Activated CD8-positive, alpha-beta memory T cell treated with anti-CD3 and anti-CD28 coated beads, Interleukin-2, amount 50 U/mL, for 1 hour (primary cell): Measurements from ENCODE around the gene CTNNA3.

Experiments used
- DNase-seq: peaks from one replicate; pipeline ENCODE4 v3.0.0-alpha.2; 2020; ENCODE audit errors: extremely low read depth

CTNNA3 gene

DNA sequence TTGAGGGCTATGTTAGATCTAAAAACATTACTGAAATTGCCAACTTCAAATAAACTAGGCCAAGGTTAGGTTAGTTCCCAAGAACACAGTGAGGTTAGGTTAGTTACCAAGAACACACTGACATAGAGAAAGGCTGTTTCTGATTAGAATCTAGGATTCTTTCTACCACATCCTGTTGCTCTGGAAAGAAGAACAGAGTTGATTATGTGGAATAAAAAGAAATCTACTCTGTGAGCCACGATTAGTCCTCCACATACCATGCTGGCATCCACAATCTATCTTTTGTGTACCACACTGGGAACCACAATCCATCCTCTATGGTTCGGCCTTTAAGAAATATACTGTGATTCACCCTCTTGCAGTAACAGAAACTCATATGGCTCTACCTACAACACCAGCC lies 678.8 kb downstream of the CTNNA3 start:
- no peak for DNase-seq

DNA sequence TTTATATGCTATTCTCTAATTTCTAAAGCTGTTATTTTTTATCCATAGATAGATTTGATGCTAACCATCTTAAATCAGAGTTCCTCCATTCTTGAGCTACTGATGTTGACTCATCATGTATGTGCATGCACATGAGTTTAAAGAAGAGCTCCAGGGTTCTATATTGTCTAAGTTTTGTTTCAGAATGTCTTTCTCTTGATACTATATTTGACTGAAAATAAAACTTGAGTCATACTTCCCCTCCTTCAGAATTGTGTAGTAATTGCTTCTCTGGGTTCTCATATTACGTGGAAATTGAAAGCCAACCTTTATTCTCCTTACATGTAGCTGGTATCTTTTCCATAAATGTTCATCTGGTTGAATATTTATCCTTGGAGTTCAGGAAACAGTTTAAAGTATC lies 680.8 kb downstream of the CTNNA3 start:
- no peak for DNase-seq

DNA sequence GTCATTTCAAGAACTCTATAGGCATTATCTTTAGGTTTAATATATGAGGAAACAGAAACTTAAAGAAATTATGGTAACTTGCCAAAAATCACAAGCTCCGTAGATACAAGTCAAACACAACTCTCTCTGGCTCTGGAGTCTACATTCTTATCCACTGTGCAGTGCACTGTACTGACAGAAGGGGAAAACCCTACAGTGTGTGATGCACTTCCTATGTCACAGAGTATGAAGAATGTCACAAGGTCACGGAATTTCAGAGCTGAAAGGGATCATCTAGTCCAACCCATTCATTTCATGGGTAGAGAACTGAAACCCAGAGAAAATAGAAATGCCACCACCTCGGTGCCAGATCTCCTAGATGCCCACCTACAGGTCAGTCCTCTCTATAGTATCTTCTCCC lies 684.0 kb downstream of the CTNNA3 start:
- DNase-seq, result no peak

DNA sequence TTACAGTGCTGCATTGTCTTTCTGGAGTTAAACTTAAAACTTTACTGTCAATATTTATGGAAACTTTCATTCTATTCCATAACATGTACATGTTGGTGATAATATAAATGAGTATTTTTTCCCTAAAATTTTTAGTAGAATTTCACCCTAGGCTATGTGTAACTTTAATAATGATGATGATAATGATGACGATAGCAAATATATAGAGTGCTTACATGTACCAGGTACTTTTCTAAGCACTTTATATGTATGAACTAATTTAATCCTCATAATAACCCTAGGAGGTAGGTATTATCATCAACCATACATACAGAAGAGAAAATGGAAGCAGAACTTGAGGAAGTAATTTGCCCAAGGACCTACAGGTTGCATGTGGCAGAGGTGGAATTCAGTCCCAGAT lies 684.5 kb downstream of the CTNNA3 start:
- DNase-seq, result no peak

DNA sequence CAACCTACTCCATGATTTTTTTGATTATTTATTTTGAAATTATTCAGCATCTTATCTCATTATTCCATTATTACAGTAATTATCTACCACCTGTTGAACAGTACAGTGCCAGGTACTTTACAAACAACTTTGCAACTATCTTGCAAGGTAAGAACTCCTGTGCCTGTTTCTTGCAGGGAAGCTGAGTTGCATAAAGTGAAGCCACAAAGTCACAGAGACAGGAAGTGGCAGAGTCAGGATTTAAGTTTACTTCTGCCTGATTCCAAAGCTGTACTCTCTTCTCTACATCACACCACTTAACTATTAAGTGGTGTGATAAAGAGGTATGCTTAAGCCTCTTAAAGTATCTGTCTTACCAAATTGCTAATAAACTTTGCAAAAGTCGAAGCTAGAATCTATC lies 690.0 kb downstream of the CTNNA3 start:
- DNase-seq, result no peak

DNA sequence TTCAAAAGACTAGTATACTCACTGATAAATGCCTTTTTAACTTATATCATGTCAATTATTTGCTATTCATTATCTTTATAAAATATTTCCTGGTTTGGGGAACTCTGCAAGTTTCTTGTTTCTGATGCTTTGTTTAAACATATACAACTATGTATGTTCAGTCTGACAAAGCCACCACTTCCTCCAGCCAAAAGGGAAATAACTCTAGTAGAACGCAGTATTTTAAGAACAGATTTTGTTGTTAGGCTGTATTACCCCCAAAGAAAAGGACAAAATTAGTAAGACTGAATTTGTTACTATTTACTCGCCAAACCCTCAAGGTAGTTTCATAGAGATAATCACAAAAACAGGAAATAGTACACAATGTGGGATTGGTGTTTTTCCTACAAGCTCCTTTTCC lies 691.3 kb downstream of the CTNNA3 start:
- DNase-seq, result no peak

DNA sequence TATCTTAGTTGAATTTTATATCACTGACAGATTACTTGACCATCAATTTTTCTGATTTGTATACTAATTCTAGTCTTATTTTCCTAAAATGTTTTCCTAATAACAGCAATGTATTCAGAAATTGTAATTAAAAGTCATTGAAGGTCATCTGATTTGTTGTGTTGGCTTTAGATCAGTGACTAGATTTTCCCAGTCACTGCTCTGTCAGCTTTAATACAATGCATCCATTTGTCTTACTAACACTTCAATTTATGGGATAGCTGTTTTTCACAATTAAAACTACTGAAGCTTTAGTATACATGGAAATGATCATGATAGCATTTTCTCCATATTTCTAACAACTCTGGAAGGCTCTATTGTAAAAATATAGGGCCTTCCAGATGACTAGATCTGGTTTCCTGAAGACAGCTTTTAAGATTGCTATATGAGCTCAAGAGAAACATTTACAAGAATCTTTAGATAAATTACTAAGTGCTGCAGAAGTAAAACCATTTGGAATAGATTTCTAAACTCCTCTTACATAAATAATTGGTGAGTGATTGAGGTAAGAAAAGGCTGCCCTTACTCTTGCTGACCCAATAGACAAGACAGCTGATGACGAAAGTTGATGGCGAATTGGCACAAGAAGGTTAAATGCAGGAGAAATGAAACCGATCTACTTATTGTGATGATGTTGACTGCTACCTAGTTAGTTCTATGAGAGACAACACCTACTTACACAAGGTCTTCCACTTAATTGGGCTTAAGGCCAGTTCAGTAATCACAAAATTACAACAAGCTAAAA lies 696.0 kb downstream of the CTNNA3 start:
- DNase-seq, result no peak

DNA sequence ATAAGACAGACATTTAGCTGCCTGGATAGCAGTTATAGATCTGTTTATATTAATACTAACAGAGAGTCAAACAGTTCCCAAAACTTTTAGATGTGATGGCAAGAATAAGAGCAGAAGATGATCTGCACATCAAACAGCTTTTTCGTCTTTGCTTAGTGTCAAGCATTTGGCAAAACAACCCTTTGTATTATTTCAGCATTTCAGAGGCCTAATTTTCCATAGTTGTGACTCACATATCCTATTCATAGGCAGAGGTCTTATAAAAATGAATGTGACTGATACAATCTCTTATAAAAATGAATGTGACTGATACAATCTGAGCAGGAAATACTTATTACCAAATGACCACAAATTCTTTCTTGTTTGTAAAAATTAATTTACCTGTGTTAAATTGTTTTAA lies 699.0 kb downstream of the CTNNA3 start:
- DNase-seq, result no peak

DNA sequence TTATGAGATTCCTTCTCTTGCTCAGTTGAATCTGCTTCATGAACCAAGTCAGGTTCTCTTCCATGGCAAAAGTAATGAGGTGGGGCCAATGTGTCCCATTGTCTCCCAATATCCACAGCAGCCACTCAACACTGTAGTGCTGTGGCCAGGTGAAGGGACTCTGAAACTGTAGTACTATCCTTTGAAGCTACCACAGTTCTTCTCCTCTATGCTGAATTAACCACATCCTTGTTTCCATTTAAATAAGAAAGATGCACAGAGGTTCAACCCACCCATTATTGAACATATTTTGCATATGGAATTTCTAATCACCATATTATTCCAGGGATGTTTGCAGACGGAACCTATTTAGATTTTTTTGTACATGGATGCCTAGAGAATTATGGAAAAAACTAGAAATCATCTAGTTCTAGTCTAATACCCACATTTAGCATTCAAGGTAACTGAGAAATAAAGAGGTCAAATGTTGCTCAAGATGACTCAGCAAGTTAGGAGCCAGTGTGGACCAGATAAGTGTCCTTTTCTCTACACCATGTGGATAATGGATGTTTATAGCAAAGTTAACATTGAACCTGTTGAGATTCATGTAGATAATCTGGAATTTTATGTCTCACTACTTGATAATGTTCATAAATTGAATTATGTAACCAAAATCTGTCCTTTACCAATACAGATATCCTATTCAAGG lies 705.7 kb downstream of the CTNNA3 start:
- no peak for DNase-seq

DNA sequence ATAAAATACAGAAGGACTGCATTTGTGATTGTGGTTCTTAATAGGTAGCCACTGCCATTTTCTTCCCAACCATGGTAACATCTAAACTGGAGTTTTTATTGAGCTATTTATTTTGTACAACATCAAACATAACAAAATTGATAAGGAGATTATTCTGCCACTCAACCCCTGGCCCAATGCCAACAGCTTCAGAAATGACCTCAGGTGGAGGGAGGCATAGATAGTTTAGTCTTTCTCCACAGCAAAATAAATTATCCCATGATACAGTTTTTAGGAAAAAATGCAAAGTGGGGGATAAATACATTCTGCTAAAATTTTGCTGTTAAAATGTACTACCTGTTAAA lies 712.5 kb downstream of the CTNNA3 start:
- DNase-seq, result no peak

DNA sequence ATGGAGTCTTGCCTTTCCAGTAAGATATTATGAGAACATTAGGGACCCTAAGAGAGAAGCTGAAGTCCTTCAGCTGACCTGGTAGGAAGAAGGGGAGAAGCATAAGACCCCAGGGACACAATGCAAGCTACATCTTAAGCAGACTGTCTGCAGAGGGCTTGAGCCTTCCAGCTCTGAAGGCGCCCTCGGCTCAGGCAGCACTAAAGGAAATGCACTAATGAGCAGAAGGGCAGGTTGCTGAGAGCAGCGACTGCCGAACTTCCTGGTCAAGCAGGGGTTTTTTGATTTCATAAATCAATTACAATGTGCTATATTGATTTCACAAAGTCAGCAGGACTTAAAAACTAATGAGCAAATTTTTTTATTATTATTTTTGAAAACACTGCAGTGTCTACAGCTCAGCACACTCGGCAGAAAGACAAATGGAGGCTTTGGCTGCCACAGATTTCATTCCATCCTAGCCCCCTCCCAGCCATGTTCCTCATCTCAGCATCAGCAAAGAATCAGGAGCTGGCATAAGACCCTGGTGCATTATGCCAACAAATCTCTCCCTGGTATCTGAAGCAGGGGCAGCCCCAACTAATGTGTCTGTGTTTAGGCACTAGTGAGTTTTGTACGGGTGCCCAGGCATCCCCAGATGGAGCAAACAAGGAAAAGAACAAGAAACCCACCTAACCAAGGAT lies 713.1 kb downstream of the CTNNA3 start:
- no peak for DNase-seq

DNA sequence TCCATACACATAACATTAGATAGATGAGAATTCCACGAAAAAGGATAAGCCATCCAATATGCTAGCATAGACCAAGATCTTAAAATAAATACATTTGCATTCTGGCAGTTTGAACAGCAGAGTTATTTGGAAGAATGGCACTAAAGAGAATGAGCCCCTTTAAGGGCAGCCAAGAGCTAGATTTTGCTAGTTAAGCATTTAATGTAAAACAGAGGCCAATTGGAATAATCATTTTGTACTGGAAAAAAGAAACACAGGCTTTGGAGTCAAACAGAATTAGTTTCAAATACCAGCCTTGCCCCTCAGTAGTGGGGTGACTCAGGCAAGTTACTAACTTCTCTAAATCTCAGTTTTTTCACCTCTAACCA lies 714.0 kb downstream of the CTNNA3 start:
- no peak for DNase-seq

DNA sequence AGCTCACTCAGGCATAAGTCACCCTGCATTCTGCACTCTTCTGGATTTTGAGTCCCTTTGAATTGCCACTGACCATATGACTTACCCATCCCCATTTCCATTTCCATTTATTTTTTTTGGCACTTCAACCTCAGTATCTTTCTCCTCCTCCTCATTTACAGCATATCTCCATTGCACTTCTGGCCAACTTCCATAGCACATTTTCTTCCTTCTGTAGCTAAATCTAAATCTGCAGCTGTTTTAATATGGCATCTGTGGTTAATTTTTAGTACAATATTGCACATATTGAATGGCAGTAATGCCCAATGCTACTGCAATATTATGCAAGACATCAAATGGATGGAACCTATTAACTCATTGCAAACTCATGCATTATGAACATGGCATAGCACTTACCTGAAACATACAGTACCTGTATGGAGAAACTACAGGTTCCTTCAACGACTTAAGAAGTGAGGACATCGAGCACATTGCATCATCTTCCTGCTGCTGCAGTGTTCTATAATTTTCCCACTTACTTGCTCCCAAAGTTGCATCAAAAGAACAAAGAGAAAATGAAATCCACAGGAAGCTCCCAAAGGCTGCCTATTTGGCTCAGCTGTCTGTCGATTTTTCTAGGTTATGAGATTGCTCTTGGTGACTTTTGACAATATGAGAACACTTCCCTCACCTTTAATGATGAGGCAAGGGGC lies 714.5 kb downstream of the CTNNA3 start:
- no peak for DNase-seq

DNA sequence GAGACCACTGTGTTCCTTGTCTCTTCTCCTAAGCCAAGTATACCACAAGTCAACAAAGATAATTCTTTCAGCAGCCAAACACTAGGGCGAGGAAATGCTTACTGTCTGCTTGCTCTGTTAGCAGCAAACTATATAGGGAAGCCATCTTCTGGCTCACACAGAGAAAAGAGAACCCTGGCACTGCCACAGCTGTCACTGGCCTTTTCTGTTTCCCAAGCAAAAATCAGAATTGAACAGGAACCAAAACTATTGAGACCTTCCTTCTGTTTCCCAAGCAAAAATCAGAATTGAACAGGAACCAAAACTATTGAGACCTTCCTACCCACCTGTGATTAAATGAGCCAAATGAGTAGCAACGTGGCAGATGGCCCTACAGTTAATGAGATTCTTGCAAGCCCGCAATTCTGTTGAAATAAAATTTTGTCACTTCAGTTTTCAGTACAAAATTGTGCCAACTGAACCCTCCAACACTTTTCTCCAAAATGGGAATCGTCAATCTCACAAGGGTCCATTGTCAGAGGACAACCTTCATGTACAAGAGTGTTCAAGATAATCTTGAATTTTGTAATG lies 715.7 kb downstream of the CTNNA3 start:
- no peak for DNase-seq

DNA sequence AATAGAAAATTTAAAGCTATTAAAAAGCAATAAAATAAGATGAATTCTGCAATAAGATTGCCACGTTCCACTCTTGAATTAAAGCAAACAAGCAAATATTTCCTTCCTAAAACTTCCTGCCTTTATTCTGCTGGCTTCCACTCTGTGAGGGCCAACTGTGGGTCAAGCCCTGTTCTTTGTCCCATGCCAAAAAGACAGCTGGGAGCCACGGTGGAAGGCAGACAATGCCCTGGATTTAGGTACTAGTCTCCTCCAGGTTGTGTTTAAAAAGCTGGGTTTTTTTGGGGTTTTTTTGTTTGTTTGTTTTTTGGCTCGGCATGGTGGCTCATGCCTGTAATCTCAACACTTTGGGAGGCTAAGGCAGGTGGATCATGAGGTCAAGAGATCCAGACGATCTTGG lies 731.0 kb downstream of the CTNNA3 start:
- DNase-seq, result no peak

DNA sequence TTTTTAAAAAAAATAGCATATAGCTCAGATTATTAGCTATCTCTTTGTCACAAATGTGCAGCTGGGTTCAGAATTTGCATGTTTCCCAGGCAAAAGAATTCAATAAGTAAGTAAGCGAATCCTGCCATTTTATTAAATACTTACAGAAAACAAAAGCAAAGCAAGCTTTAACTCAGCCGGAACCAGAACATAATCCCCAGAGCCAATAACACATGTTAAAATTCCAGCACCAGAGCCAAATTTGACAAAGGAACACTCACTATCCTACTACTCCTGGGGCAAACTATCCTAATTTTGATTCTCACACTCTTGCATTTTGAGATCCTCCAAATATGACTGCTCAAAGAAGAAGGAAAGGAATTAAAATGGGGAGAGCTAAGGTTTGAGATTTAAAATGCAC lies 737.5 kb downstream of the CTNNA3 start:
- DNase-seq, result no peak

DNA sequence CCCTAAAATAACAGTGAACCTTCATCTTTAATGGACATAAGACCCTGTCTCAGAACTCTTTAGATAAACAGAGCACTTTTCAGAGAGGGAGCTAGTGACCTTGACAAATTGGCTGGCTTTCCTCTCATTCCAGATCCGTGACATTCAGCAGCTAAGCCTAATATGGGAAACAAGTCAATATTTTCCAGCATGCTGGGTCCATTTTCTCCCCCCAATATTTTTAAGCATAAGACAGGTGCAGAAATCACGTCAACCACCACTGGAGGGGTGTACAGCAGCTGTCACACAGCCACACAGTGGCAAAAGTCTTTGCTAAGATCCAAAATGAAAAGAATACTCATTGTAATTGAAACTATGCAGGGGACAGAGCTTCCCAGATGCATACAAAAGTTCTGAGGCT lies 744.1 kb downstream of the CTNNA3 start:
- no peak for DNase-seq

DNA sequence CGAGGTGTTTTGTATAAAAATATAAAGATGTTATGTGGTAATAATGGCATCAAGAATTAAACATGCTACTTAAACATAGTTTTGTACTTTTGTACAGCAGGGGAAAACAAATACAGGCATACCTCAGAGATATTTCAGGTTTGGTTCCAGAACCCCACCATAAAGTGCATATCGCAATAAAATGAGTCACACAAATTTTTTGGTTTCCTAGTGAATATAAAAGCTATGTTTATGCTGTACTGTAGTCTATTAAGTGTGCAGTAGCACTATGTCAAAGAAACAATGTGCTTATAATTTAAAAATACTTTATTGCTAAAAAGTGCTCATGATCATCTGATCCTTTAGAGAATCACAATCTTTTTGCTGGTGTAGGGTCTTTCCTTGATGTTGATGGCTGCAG lies 752.4 kb downstream of the CTNNA3 start:
- DNase-seq, result no peak

DNA sequence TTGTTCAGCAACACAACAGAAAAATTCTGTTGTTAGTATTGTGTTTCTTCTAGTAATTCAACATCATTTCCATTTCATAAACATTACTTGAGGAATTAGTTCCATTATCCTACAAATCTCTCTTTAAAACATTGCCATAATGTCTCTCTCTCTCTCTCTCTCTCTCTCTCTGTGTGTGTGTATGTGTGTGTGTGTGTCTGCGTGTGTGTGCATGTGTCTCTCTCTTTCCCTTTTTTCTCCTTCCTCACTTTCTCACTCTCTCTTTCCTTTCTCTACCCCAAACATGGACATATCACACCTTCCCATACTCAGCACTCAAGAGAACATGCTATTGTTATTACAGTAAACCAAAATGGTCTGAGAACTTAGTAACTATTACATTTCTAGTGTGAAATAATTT lies 753.6 kb downstream of the CTNNA3 start:
- DNase-seq, result no peak

DNA sequence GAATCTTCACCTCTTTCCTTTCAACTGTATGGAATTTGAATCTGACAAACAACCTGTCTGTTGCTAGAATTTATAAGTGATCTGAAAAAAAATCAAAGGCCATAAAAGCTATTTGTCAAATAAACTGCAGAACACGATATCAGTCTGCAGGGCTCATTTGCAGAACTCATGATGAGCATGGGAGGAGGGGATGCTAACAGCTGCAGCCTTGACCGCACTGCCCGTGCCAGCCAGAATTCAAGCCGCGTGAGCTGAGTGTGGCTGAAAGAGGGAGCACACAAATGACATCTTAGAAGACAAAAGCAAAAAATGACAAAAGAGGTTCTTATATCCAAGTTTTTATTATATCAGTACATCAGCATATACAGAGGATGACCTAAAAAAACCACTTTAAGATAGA lies 754.5 kb downstream of the CTNNA3 start:
- DNase-seq, result no peak

DNA sequence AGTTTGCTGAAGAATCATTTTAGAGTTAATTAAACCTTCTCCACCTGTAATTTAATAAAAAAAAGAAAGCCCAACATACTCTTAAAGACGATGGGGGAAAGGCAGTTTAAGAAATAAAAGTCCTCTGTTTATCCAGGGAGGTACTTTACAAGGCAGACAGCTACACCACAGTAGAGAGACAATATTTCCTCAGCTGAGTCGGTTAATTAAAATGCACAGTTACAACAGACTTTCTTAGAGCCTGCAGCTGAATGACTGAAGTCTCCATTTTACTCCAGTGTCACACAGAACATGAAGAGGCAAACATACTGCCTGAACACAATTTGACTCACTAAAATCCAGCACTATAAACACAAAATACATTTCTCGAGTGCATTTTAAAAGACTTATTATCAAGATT lies 755.0 kb downstream of the CTNNA3 start:
- no peak for DNase-seq

DNA sequence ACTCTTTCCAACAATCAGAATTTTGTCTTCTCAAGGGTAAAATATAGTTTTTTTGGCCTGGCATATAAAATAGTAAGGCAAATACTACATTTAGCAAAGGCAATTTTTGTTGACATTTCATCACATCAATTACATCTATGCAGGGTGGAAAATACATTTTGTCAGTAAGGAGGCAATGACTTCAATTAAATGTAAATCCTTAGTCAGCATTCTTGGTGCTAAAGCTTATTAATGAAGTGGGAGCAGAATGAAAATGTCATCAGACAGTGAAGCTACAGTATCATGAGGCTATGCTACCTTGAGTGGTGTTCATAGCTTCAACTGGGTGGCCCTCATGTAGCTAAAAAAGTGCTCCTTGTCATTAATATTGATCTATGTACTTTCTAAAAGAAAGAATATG lies 761.3 kb downstream of the CTNNA3 start:
- DNase-seq, result no peak
